ENCODE data around the gene TJP3. TPM values are rescaled to one million over a fixed set of nuclear protein-coding genes. Genes with fewer than 3 reads are reported as not detected.

The TJP3 gene
- total and polyA plus RNA-seq, 2 experiments from 2014 or later: 23.7 to 49.2 TPM

DNA sequence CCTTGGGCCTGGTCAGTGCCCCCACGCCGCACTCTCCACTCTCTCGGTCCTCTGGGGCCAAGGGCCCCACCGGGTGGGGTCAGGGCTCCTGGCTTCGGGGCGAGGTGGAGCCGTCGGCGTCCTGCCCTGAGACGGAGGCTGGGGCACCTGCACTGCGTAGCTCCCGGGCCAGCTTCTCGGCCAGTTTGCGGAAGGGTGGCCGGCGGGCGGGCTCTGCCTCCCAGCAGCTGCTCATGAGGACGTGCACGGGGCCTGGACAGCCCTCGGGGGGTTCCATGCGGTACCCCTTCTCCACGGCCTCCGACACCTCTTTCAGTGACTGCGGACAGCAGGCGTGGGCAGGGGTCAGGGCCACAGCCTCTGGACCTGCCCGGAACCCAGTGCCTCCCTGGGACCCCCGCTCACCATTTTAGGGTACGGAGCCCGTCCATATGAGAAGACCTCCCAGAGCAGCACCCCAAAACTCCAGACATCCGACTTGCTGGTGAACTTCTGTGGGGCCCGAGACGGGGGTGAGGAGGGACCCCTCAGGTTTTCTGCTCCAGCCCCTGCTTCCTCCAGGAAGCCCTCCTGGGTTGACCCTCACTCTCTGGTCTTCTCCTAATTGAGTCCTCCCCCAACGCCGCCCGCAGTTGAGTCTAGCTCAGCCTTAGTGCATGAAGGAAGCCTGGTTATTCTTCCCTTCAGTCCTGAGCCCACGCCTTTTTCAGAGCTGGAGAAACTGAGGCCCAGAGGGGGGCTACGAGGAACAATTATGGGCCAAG lies 70.1 kb downstream of the TJP3 start:
- no peaks in the 10 kb centered on the region for H3K4me1 ChIP-seq (ENCODE audit: insufficient read depth)
- DNase-seq (ENCODE audit: low spot score): no peak
- TF ChIP-seq EZH2phosphoT487 (IDR thresholded peaks at IDR 0.05; ENCODE audit: low read depth, severe bottlenecking, unreplicated experiment): no peak
- TF ChIP-seq EZH2 (IDR thresholded peaks at IDR 0.05; ENCODE audit: borderline replicate concordance): no peak
- TF ChIP-seq CTCF (IDR thresholded peaks at IDR 0.05; ENCODE audit: poor library complexity): no peak
- no peak overlapping the region for H3K27ac ChIP-seq
- no peaks in the 10 kb centered on the region for H4K20me1 ChIP-seq (ENCODE audit: insufficient read depth, poor library complexity, severe bottlenecking)
- peaks cover 2% of the 10 kb centered on the region for H3K9me3 ChIP-seq (ENCODE audit: low read depth)
- no peaks in the 10 kb centered on the region for H3K79me2 ChIP-seq
- H3K9me2 ChIP-seq (replicated peaks; ENCODE audit: insufficient read depth): no peaks in the 10 kb centered on the region
- 91% methylated on average over 34 of the region's 37 CpGs for WGBS (ENCODE audit: low lambda C conversion rate, missing lambda C conversion rate)
- H3K27me3 ChIP-seq: no peaks in the 10 kb centered on the region
- H3K4me2 ChIP-seq: no peak overlapping the region
- no peak overlapping the region for H2AFZ ChIP-seq
- no peak overlapping the region for H3K4me3 ChIP-seq
- H3K36me3 ChIP-seq (replicated peaks; ENCODE audit: insufficient read depth, low read depth): no peaks in the 10 kb centered on the region

DNA sequence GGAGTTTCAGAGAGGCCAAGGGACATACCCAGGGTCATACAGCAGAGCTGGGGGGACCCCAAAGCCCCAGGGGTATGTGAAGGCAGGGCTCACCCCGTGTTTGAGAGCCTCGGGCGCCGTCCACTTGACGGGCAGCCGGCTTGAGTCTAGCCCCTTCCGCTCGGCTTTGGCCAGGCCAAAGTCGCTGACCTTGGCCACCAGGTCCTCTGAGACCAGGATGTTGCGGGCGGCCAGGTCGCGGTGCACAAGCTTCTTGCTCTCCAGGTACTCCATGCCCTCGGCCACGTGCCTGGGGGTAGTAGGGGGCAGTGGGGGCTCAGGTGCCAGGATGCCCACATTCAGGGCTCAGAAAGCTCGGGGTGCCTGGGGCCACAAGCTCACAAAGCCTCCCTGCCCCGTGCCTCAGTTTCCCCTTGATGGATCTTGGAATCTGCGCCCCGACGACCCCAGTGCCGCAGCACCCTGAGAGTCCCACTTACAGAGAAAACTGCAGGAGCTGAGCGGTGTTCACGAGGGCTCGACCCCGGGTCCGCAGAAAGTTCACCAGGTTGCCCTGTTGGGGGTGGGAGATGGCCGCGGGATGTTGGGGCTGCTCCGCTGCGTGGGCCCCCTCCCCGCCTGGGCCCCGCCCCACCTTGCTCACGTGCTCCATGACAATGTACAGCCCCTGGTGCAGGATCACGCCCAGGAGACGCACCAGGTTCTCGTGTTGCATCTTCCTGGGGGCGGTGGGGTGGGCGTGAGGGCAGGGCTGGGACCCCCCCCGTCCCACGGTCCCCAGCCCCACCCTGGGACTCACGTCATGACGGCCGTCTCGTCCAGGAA lies 70.9 kb downstream of the TJP3 start:
- Histone ChIP-seq H4K20me1 (ENCODE audit: insufficient read depth, poor library complexity, severe bottlenecking) (no peaks in the 10 kb centered on the region), H3K4me3 (no peak overlapping the region), H3K9me3 (ENCODE audit: low read depth) (peaks cover 2% of the 10 kb centered on the region), H3K79me2 (no peaks in the 10 kb centered on the region), H3K4me2 (no peak overlapping the region), H3K36me3 (replicated peaks; ENCODE audit: insufficient read depth, low read depth) (no peaks in the 10 kb centered on the region), H2AFZ (no peak overlapping the region), H3K27ac (no peak overlapping the region), H3K4me1 (ENCODE audit: insufficient read depth) (no peaks in the 10 kb centered on the region), H3K9me2 (replicated peaks; ENCODE audit: insufficient read depth) (no peaks in the 10 kb centered on the region), H3K27me3 (peaks cover 2% of the 10 kb centered on the region)
- DNase-seq (ENCODE audit: low spot score): no peak
- 90% methylated on average over 33 of the region's 44 CpGs for WGBS (ENCODE audit: low lambda C conversion rate, missing lambda C conversion rate)
- TF ChIP-seq EZH2 (IDR thresholded peaks at IDR 0.05; ENCODE audit: borderline replicate concordance): no peak
- no peak for TF ChIP-seq EZH2phosphoT487 (IDR thresholded peaks at IDR 0.05; ENCODE audit: low read depth, severe bottlenecking, unreplicated experiment)
- no peak for TF ChIP-seq CTCF (IDR thresholded peaks at IDR 0.05; ENCODE audit: poor library complexity)

DNA sequence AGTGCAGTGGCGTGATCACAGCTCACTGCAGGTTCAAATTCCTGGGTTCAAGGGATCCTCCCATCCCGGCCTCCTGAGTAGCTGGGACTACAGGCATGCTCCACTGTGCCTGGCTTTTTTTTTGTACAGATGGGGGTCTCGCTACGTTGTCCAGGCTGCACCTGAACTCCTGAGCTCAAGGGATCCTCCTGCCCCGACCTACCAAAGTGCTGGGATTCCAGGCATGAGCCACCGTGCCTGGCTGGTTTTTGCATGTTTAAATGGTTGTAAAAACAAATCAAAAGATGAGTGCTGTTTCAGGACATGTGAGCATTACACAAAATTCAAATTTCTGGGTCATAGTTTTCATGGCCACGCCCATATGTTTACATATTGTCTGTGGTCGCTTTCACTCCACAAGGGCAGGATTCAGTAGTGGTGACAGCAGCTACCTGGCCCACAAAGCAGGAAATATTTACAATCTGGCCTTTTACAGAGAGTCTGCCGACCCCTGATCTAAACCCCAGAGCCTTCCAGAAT lies 72.7 kb downstream of the TJP3 start:
- TF ChIP-seq EZH2phosphoT487 (IDR thresholded peaks at IDR 0.05; ENCODE audit: low read depth, severe bottlenecking, unreplicated experiment) (no peak), EZH2 (IDR thresholded peaks at IDR 0.05; ENCODE audit: borderline replicate concordance) (no peak), CTCF (IDR thresholded peaks at IDR 0.05; ENCODE audit: poor library complexity) (no peak)
- DNase-seq (ENCODE audit: low spot score): no peak
- Histone ChIP-seq H3K9me2 (replicated peaks; ENCODE audit: insufficient read depth) (no peaks in the 10 kb centered on the region), H3K27me3 (peaks cover 20% of the 10 kb centered on the region), H3K4me1 (ENCODE audit: insufficient read depth) (no peaks in the 10 kb centered on the region), H3K4me3 (no peak overlapping the region), H3K9me3 (ENCODE audit: low read depth) (peaks cover 2% of the 10 kb centered on the region), H4K20me1 (ENCODE audit: insufficient read depth, poor library complexity, severe bottlenecking) (no peaks in the 10 kb centered on the region), H3K27ac (no peak overlapping the region), H3K36me3 (replicated peaks; ENCODE audit: insufficient read depth, low read depth) (no peaks in the 10 kb centered on the region), H2AFZ (no peak overlapping the region), H3K79me2 (no peaks in the 10 kb centered on the region), H3K4me2 (no peak overlapping the region)
- 96% methylated on average over 9 of the region's 9 CpGs for WGBS (ENCODE audit: low lambda C conversion rate, missing lambda C conversion rate)

Measured in hepatocyte (in vitro differentiated cells).